ENCODE measurements around the gene PPP1R1C. TPM values are rescaled to one million over a fixed set of nuclear protein-coding genes. Genes with fewer than 3 reads are reported as not detected.

Gene PPP1R1C
- polyA plus RNA-seq, 1 experiment, result 0.41 TPM

- no peak overlapping the region for H3K4me3 ChIP-seq (ENCODE audit: low read depth, low read length)
- DNase-seq (ENCODE audit: low read depth, low spot score), result no peak
- TF ChIP-seq CTCF (IDR thresholded peaks at IDR 0.05; ENCODE audit: low read depth, low read length), result no peak
- ChIA-PET CTCF (no interaction called here), POLR2A (no interaction called here)
- no peaks in the 10 kb centered on the region for H3K9me3 ChIP-seq (ENCODE audit: control insufficient read depth, insufficient read depth, low read length)
- H3K27ac ChIP-seq (ENCODE audit: low read depth, low read length), result no peak overlapping the region
- H3K27me3 ChIP-seq (ENCODE audit: control insufficient read depth, insufficient read depth, low read length), result no peaks in the 10 kb centered on the region
Observed at GRCh38 chr2:181944914-181945291, 40.8 kb upstream of the PPP1R1C start.

- no peak for DNase-seq (ENCODE audit: low read depth, low spot score)
- CTCF ChIA-PET, result no interaction called here
- Histone ChIP-seq H3K27ac (ENCODE audit: low read depth, low read length) (no peak overlapping the region), H3K27me3 (ENCODE audit: control insufficient read depth, insufficient read depth, low read length) (no peaks in the 10 kb centered on the region), H3K4me3 (ENCODE audit: low read depth, low read length) (no peak overlapping the region), H3K9me3 (ENCODE audit: control insufficient read depth, insufficient read depth, low read length) (no peaks in the 10 kb centered on the region)
- POLR2A ChIA-PET, result no interaction called here
- no peak for TF ChIP-seq CTCF (IDR thresholded peaks at IDR 0.05; ENCODE audit: low read depth, low read length)
Observed at GRCh38 chr2:181946444-181947127, 39.1 kb upstream of the PPP1R1C start.

- no peak overlapping the region for H3K4me3 ChIP-seq (ENCODE audit: low read depth, low read length)
- H3K27me3 ChIP-seq (ENCODE audit: control insufficient read depth, insufficient read depth, low read length), result no peaks in the 10 kb centered on the region
- ChIA-PET POLR2A (interaction anchor here (0.6 kb wide), 1 partner anchor 481 kb away, joined by 3 read pairs; no protein-coding TSS in a partner anchor), CTCF (no interaction called here)
- no peak overlapping the region for H3K27ac ChIP-seq (ENCODE audit: low read depth, low read length)
- TF ChIP-seq CTCF (IDR thresholded peaks at IDR 0.05; ENCODE audit: low read depth, low read length), result no peak
- H3K9me3 ChIP-seq (ENCODE audit: control insufficient read depth, insufficient read depth, low read length), result no peaks in the 10 kb centered on the region
- DNase-seq (ENCODE audit: low read depth, low spot score), result no peak
Observed at GRCh38 chr2:181947273-181947672, 38.4 kb upstream of the PPP1R1C start.

GRCh38 chr2:181948227-181948626 lies 37.4 kb upstream of the PPP1R1C start:
- no peak for TF ChIP-seq CTCF (IDR thresholded peaks at IDR 0.05; ENCODE audit: low read depth, low read length)
- Histone ChIP-seq H3K27me3 (ENCODE audit: control insufficient read depth, insufficient read depth, low read length) (no peaks in the 10 kb centered on the region), H3K9me3 (ENCODE audit: control insufficient read depth, insufficient read depth, low read length) (no peaks in the 10 kb centered on the region), H3K4me3 (ENCODE audit: low read depth, low read length) (no peak overlapping the region), H3K27ac (ENCODE audit: low read depth, low read length) (no peak overlapping the region)
- ChIA-PET POLR2A (interaction anchor here (0.6 kb wide), 1 partner anchor 482 kb away, joined by 3 read pairs; no protein-coding TSS in a partner anchor), CTCF (interaction anchor here (0.7 to 0.8 kb wide), 3 partner anchors 129 to 1946 kb away, joined by 3 to 4 read pairs (median 3); no protein-coding TSS in a partner anchor)
- no peak for DNase-seq (ENCODE audit: low read depth, low spot score)

GRCh38 chr2:181949047-181949446 lies 36.6 kb upstream of the PPP1R1C start:
- DNase-seq (ENCODE audit: low read depth, low spot score), result no peak
- no peaks in the 10 kb centered on the region for H3K27me3 ChIP-seq (ENCODE audit: control insufficient read depth, insufficient read depth, low read length)
- H3K27ac ChIP-seq (ENCODE audit: low read depth, low read length), result no peak overlapping the region
- no peak for TF ChIP-seq CTCF (IDR thresholded peaks at IDR 0.05; ENCODE audit: low read depth, low read length)
- ChIA-PET CTCF (no interaction called here), POLR2A (no interaction called here)
- H3K9me3 ChIP-seq (ENCODE audit: control insufficient read depth, insufficient read depth, low read length), result no peaks in the 10 kb centered on the region
- H3K4me3 ChIP-seq (ENCODE audit: low read depth, low read length), result no peak overlapping the region

Data from AG04450 (cell line).